ENCODE data around the gene ZNF598.
A peak's percentile ranks its signal among the peaks of the same experiment; 100 is the strongest.

The ZNF598 gene

DNA sequence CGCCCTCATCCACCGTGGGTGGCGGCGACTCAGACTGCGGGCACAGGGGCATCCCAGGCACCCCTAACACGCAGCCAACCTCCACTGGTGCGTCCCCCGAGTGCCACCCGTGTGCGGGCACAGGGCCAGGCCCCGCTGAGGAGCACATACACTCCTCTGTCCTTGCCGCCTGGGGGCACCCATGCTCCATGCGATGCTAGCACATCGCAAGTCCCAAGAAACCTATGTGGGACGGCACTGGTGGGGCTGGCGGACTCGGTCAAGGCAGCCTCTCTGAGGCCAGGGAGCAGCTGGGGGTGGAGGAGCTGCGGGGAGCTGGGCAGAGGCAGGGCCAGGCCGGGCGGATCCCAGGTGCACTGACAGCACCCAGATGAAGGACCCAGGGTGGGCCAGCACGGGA, 4.0 kb downstream of the ZNF598 start:
- DNase-seq = no peak

DNA sequence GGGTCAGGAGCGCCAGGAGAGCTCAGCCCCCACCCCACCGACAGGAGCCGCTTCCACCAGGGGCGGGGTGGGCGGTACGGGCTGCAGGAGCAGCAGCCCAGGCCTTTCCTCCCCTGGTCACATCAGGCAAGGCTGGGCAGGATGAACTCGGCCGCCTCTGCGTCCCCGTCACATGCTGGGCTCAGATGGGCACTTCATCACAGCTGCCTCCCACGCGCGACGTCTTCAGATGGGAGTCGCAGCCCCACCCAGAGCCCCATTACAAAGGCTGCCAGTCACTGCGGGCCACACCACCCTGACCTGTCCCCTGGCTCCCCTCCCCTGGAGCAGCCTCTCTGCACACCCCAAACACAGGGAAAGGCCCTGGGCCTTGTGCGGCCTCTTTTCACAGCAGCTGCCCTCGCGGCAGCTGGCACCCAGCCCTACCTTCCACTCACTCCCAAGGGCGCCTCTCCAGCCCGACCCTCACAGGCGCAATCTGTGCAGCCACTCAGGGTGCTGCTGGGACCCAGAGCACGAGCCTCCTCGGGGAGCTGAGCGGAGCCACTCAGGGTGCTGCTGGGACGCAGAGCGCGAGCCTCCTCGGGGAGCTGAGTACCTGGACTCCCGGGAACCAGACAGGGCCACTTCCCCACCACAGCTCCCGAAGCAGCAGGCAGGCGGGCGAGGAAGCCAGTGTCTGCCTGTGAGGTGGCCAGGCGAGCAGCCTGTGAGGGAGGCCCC, 4.7 kb downstream of the ZNF598 start:
- DNase-seq = no peak

DNA sequence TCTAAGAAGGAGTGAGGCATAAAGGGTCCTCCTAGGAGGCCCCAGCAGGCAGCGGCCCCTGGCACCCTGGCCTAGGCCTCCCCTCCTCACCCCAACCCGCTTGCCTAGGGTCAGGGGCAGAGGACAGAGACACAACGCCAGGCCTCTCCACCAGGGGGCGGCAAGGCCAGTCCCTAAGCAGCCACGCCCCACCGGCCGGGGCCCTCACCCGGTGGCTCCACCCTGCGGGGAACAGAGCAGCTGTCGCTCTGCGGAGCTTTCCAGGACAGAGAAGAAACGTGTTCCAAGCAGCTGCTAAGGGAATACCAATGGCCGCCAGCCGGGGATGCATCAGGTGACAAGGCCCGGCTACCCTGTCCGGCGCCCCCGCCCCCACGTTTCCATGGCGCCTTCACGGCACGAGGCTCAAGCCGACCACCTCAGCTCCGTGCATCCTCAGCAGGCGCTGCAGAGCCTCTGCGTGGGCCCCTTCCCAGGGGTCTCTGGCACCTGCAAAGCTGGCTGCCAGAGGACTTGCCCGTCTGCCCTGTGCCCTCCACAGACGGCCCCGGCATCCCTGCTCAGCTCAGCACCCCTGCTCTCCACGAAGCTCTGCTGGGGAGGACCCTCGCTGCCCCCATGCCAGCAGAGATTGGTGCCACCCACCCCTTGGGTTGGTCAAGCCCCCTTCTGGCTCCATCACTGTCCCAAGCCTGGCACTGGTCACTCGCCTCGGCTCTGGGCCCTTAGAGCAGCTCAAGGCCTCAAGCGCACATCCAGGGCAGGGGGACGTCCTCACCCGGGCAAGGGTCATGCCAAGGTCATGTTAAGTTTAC, 5.6 kb downstream of the ZNF598 start:
- DNase-seq = peak; percentile 65 to 93

DNA sequence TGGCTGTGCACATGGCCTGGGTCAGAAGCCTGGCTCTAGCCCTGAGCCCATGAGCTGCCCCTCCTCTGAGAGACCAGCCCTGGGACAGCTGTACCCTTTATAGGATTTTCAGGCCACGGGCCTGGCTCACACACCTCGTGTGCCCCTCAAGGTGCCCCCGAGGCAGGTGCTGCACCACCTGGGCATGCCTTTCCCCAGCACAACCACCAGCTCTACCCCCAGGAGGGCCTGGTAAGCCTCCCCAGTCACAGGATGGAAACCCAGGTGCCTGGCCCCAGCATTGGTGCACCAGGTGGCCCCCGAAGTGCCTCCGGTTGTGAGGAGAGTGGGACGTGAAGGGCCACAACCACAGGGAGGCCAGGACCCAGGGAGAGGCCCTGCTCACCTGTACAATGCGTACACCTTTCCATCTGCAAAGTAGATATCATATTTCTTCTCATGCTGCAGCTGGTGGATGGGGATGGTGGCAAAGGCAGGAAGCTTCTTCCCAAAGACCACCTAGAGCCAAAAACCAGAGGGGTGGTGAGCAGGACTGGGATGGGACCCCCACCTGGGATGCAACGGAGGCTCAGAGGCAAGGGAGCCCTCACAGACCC, 6.3 kb downstream of the ZNF598 start:
- no peak for DNase-seq

DNA sequence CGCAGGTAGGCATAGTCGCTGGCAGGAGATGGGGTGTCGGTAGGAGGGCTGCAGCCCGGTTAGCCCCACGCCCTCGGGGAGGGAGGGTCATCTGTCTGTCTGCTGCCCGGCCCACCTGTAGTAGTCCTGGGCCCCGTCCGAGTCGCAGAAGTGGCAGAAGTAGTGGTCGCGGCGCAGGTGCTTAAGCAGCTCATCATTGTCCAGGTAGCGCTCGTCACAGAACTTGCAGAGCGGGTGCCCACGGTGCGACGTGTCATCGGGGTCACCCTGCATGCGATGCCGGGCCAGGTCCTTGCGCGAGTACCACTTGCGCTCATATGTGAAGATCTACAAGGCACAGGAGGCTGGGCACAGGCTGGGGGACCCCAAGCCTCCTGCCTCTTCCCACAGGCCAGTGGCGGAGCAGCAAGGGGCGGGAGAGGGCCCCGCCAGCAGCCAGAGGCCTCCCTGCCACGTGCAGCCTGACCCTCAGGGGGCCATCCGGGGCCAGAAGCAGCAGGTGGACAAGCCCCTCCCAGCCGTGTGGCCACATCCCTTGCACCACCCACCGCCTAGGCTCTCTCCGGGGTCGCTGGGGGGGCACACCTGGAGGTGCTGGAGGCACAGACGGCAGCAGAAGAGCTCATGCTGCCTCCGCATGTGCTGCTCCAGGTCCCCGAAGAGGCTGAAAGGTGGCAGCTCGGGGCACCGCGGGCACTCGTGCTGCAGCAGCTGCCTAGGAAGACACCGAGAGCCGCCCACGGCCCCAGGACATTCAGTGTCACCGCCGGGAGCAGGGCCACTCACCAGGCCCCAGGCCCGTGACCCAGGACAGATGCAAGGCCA, 7.0 kb downstream of the ZNF598 start:
- no peak for DNase-seq

DNA sequence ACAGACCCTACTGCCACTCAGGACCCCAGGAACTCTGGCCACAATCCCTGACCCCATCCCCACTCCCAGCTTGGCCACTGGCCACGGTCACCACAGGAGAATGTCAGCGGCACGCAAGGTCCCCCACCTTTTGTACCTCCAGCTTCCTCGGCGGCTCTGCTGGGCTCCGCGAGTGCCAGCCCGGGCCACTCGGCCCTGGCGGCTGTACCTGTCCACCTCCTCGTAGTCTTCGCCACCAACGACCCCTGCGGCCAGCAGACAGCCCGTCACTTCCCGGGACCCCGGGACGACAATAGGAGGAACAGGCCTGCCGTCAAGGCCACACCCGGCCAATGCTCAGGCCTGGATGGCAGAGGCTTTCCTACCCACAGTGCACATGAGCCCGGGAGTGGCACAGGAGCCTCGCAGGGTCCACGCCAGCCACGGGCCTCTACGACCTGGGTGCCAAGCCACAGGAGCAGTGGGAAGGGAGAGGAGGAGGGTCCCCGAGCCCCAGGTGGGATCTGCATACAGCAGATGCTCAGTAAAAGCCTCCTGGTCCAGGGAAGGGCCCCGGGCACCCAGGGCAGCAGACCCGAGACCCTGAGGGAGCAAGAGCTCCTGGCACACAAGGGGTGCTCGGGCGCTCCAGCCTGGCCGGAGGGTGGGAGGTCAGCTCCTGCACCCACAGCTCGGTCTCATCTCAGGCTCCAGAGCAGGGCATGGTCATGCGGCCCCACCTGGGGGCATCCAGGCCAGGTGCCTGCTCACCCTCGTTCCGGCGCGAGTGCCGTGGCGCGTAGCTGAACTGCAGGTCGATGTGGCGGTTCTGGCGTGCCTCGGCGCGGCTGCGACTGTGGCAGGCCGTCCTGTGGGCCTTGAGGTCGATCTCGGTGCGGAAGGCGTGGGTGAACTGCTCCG, 7.9 kb downstream of the ZNF598 start:
- no peak for DNase-seq

DNA sequence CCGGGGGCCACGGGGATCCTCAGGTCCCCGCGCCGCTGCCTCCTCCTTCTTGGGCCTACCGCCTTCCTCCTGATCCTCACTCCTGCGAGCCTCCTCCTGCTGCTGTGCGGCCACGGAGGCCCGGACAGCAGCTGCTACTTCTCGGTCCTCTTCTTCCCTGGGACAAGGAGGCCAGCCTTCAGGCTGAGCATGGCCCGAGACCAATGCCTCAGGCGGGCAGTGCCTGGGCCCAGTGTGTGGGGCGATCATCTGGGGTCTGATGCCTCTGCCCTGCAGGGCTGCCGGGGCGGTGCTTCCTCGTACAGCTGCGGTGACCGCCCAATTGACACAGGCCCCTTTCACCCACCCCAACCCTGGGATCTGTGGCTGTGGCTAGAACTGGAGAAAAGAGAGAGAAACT, 8.6 kb downstream of the ZNF598 start:
- DNase-seq = no peak

DNA sequence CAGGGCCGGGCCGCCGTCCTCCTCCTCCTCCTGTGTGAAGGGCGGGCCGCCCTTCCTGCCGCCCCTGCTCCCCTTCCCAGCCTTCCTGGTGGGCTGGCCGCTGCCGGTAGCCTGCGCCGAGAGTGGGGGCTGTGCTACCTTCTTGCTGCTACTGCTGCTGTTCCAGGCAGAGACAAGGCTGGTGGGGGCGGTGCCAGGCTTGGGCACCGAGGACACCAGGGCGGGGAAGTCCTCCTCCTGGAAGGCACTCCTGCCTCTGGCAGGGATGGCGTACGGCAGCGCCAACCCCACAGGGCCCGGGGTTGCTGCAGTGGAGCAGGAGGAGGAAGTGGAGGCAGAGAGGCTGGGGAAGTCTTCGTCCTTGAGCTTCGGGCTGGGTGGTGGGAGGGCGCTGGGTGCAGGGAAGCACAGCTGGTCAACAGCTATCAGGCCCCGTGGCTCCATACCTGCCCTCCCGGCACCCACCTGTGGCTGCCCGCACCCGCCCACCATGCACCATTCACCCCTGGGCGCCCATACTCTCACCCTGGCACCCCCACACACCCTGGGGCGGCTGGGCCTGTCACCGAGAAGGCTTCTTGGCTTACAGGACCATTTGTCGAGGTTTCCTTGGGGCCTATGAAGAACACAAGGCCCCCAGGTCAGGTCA, 9.6 kb downstream of the ZNF598 start:
- DNase-seq = no peak

DNA sequence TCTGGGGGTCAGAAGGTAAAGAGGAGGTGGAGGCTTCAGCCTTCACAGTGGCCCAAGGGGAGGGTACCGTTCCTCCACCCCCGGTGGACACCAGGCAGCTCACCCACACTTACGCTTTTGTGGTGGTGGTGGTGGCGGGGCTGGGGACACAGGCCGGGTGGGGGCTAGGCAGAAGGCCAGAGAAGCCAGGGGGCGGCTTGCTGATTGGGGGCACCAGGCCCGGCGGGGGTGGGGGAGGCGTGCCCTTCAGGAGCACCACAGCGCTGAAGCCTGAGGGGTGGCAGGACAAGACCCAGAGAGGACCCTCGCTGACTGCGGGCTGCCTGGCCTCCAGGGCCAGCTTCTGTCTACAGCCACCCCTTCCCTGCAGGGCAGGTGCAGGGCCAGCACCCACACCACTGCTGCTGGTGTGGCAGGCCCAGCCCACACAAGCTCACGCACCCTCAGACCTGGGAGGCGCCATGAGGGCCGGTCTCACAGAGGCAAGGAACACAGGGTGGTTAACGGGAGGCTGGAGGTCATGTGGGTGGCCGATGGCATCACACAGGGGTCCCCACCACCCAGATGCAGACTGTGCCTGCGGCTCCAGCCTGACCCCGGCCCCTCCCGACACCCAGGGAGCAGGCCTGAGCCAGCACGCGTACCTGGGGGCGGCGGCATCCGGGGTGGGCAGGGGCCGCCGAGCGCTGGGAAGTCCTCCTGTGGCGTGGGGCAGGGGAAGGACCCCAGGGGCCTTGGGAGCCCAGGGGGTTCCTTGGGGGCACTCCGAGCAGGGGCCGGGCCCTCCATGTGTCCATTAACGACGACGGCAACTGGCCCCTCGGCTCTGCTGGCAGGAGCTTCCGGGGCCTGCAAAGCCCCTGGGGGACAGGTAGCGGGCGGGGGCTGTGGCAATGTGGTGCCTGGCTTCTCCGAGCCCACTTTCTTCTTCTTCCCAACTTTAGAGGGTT, 10.5 kb downstream of the ZNF598 start:
- no peak for DNase-seq

DNA sequence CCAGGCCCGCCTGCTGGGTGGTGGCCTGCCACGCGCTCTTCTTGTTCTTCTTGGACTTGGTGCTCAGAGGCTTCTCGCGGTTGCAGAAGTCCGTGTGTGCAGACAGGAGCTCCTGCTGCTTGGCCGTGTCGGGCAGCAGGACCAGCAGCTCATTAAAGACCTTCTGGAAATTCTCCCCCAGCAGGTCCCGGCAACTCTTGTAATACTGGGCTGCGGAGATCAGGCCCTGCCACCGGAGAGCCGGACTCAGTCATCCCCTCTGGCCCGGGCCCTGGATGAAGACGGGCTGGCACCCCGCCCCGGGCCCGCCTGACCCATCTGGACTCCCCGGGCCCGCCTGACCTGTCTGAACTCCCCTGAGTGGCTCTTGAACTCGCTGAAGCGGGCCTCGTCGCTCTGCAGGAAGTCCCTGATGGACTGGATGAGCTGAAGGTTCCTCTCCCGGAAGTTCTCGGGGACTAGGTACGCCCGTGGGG, 11.2 kb downstream of the ZNF598 start:
- no peak for DNase-seq

DNA sequence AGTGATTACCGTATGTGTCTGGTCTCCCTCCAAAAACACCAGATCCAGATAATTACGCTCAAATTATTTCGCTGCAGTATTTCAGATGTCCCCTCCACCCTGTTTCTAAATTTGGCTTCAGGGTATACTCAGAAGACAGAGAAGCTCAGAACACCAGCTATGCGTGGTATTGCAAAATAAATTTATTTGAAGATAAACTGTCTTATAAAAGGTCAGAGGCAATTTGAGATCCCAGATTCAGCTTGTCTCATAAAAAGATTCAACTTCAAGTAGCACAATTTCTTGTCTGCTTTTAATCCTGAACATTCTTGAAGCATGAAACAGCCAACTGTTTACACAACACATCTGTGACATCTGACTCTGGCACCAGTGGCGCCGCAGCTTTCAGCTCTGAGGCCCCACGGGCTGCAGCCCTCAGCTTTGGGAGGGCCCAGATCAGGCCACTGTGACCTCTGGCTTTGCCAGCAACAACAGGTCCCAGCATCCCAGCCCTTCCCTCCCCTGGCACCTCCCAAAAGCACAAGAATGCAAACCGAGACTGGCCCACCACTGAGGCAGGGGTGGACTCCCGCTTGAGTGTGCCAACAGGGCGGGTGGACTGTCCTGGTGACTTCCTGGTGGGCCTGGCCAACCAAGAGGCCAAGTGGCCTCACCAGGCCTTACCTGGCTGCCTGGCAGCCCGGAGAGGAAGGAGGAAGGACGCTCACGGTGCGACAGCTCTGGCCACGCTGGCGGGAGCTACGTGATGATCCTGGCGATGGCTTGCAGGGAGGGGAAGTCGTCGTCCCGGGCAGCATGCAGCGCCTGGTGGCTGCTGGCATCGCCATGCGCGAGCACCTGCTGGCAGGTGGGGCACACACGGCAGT, 11.9 kb downstream of the ZNF598 start:
- DNase-seq = no peak

DNA sequence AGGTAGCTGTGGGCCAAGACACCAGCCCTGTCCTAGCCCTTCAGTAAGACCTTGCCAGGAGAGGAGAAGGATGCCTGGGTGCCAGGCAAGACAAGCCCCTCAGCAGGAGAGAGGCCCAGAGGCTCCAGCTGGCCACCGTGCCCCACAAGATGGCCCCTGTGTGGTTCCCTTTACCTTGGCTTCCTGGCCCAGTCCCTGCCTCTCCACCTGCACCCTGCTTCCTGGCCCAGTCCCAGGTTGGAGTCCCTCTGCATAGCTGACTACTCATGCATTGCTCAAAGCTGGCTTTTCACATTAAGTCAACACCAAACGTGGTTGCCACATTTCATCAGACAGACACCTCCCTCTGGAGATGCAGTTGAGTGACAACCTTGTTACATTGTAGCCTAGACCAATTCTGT, 15.9 kb downstream of the ZNF598 start:
- no peak for DNase-seq

DNA sequence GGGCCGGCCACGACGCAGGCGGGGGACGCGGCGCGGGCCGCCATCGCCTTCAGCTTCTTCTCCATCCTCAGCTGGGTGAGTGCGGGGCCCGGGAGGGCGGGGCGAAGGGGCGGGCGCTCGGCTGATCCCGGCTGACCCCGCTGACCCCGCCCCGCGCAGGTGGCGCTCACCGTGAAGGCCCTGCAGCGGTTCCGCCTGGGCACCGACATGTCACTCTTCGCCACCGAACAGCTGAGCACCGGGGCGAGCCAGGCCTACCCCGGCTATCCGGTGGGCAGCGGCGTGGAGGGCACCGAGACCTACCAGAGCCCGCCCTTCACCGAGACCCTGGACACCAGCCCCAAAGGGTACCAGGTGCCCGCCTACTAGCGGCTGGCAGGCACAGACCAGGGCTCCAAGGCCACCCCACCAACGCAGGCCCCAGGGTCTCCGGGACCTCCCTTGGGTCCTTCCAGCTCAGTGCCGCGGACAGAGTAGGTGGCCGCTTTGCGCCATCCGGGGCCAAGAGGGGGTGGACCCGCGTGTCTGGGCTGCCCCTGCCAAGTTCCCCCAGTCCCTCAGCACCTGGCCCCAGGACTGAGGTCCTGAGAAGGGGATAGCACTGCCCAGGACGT, 16.8 kb downstream of the ZNF598 start:
- DNase-seq = no peak

DNA sequence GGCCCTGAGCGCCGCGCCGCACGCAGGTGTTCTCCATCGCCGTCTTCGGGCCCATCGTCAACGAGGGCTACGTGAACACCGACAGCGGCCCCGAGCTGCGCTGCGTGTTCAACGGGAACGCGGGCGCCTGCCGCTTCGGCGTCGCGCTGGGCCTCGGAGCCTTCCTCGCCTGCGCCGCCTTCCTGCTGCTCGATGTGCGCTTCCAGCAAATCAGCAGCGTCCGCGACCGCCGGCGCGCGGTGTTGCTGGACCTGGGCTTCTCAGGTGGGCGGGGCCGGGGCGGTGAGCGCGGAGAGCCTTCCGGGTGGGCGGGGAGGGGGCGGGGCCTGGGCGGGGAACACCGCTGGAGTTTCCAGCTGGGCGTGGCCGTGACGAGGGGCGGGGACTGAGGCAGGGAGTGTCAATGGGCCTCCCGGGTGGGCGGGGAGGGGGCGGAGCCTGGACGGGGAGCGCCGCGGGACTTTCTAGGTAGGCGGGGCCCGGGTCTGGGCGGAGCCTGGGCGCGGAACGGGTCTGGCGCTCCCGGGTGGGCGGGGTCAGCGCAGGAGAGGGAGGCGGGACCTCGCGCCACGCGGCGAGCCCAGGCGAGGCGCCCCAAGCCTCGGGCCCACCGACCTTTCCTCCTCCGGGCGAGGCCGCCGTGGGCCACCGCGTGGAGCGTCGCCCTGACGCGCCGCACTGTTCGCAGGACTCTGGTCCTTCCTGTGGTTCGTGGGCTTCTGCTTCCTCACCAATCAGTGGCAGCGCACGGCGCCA, 17.5 kb downstream of the ZNF598 start:
- DNase-seq = peak in 1 of 2 experiments; percentile 92

DNA sequence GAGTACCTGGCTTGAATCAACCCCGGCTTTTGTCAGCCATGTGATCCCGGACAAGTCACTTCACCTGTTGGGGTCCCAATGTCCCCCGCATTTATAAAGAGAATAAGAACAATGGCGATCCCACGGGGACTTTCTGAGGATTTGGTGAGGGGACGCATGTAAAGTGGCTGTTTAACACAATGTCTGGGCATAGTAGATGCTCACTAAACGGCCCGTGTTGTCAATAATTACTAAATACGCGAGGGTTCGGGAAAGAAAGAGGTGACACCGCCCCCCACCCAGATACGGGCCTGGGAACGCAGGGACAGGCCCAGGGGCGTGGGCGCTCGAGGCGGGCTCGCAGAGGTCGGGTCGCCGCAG, 18.1 kb downstream of the ZNF598 start:
- DNase-seq = no peak

DNA sequence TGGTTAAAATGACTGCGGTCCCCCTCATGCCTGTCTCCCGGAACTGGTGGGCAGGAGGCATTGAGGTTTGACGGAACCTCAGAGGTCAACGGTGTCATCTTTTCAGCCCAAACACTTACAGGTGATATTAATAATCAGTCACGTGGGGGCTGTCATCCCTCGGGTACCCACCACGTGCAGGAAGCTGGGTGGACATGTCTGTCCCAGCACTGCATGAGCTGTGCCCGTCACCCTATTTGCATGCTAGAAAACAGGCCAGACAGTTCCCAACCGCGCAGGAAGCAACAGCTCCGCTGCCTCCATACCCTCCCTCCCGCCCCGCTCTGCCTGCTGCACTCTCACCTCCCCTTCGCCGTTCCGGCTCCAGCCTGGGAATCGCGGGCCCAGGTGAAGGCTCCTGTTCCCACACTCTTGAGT, 18.5 kb downstream of the ZNF598 start:
- DNase-seq = peak in 1 of 2 experiments; percentile 66

DNA sequence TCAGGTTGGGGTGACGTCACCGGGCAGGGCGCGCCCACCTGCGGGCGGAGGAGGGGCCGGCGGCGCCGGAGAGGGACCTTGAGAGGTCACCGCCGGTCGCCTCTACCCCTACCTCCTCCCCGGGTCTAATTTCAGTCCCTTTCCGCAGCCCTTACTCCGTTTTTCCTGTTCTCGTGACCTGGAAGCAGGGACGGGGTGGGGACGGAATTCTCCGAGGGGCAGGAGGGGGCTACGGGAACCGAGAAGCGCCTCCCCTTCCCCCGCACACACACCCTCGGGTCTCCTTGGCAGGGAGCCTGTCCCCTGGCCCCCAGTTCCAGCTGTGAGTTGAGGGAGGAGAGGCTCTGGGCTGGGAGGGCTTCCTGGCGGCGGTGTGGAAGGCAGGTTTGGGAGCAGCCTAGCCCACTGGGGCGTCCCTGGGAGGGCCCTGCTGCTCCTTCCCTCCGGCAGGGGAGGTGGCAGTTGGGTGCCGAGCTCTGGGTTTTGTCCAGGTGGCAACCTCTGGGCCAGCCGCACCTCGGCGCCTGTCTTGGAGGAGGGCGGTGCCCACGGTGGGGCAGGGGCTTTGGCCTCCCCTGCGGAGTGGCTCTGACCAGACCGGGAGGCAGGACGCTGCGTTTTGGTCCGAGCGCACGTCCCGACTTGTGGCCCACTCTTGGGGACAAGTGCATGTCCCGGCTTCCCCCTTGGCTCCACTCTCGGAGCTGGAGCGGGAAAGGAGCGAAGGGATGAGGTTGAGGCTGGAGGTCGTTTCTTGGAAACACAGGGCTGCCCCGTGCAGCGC, 19.1 kb downstream of the ZNF598 start:
- DNase-seq = peak in 1 of 2 experiments; percentile 47

All from NCI-H526 (cell line).